Adipocyte (in vitro differentiated cells): ENCODE data around the gene METTL25.
A peak's percentile ranks its signal among the peaks of the same experiment; 100 is the strongest.

Experiments
- DNase-seq: peaks from one replicate; pipeline ENCODE4 v3.0.0-alpha.2; 2015; ENCODE audit warnings: low read depth
- H3K27me3 ChIP-seq: replicated peaks from 2 replicates; pipeline ENCODE4 v1.7.0; 2013; ENCODE audit warnings: mild to moderate bottlenecking, low read length, moderate library complexity; ENCODE audit not compliant: control insufficient read depth, insufficient read depth
- H3K36me3 ChIP-seq: 2 replicates; pipeline ENCODE4 v1.7.0; 2013; ENCODE audit warnings: low read length, mild to moderate bottlenecking, moderate library complexity; ENCODE audit not compliant: control insufficient read depth, insufficient read depth, severe bottlenecking
- H3K4me1 ChIP-seq: 2 replicates; pipeline ENCODE4 v1.7.0; 2013; ENCODE audit warnings: mild to moderate bottlenecking, low read length, moderate library complexity; ENCODE audit not compliant: control insufficient read depth, insufficient read depth
- H3K4me3 ChIP-seq: 2 replicates; pipeline ENCODE4 v1.7.0; 2013; ENCODE audit warnings: mild to moderate bottlenecking, low read length, moderate library complexity
- H3K9ac ChIP-seq: 2 replicates; pipeline ENCODE4 v1.7.0; 2013; ENCODE audit warnings: mild to moderate bottlenecking, low read length, moderate library complexity
- H3K9me3 ChIP-seq: 2 replicates; pipeline ENCODE4 v1.7.0; 2013; ENCODE audit warnings: mild to moderate bottlenecking, low read length, moderate library complexity; ENCODE audit not compliant: control insufficient read depth

Gene METTL25

GRCh38 chr12:82507686-82508085 is 149.4 kb downstream of the METTL25 start:
- no peak for DNase-seq
- no peaks in the 10 kb centered on the region for H3K36me3 ChIP-seq
- no peaks in the 10 kb centered on the region for H3K9me3 ChIP-seq
- no peak overlapping the region for H3K4me3 ChIP-seq
- no peaks in the 10 kb centered on the region for H3K27me3 ChIP-seq
- H3K9ac ChIP-seq, result no peak overlapping the region
- H3K4me1 ChIP-seq, result no peaks in the 10 kb centered on the region

DNA sequence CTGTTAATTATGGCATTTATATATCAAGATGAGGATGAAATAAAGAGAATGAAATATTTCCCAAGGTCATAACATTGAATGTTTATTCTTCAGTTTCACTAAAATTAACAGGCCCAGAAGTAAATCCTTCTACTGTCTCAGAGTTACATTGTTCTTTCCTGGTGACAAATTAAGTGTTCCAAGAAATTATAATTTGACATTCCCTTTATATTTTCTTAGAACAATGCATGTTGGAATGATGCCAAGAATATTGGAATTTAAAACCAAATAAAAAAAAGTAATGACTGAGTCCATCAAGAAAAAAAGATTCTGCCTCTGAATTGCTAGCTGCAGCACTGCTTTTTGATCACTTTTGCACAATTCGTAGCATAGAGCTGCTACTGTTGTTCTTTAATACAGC is 152.1 kb downstream of the METTL25 start:
- Histone ChIP-seq H3K4me3 (no peak overlapping the region), H3K9ac (no peak overlapping the region), H3K4me1 (no peaks in the 10 kb centered on the region), H3K9me3 (no peaks in the 10 kb centered on the region), H3K36me3 (no peaks in the 10 kb centered on the region), H3K27me3 (no peaks in the 10 kb centered on the region)
- DNase-seq, result peak; percentile 1

GRCh38 chr12:82514880-82515279 is 156.6 kb downstream of the METTL25 start:
- Histone ChIP-seq H3K9me3 (no peaks in the 10 kb centered on the region), H3K27me3 (no peaks in the 10 kb centered on the region), H3K36me3 (no peaks in the 10 kb centered on the region)

GRCh38 chr12:82515652-82516051 is 157.3 kb downstream of the METTL25 start:
- Histone ChIP-seq H3K4me3 (no peak overlapping the region), H3K4me1 (no peaks in the 10 kb centered on the region), H3K9me3 (no peaks in the 10 kb centered on the region), H3K27me3 (no peaks in the 10 kb centered on the region), H3K36me3 (no peaks in the 10 kb centered on the region), H3K9ac (no peak overlapping the region)
- no peak for DNase-seq

More at GRCh38 chr12:82514880-82515279, 156.6 kb downstream of the METTL25 start:
- Histone ChIP-seq H3K4me3 (no peak overlapping the region), H3K4me1 (no peaks in the 10 kb centered on the region), H3K9ac (no peak overlapping the region)
- DNase-seq, result no peak

DNA sequence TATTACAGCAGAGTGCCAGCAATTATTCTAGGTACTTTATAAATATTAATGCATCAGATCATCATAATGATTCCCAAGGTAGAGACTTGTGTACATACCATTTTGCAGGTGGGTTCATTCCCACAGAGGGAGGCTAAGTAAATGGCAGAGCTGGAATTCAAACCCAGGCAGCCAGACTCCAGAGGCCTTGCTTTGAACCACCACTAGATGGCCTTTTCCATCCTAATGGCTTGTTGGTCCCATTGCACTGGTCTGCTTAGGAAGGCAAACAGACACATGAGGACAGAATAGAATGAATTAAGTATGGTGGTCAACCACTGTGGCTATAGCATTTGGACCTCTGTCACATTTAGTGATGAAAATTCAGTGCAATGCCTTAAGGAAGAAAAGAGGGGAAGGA is 158.7 kb downstream of the METTL25 start:
- no peaks in the 10 kb centered on the region for H3K9me3 ChIP-seq
- no peaks in the 10 kb centered on the region for H3K4me1 ChIP-seq
- H3K36me3 ChIP-seq, result no peaks in the 10 kb centered on the region
- H3K27me3 ChIP-seq, result no peaks in the 10 kb centered on the region
- DNase-seq, result no peak
- H3K9ac ChIP-seq, result no peak overlapping the region
- H3K4me3 ChIP-seq, result no peak overlapping the region

DNA sequence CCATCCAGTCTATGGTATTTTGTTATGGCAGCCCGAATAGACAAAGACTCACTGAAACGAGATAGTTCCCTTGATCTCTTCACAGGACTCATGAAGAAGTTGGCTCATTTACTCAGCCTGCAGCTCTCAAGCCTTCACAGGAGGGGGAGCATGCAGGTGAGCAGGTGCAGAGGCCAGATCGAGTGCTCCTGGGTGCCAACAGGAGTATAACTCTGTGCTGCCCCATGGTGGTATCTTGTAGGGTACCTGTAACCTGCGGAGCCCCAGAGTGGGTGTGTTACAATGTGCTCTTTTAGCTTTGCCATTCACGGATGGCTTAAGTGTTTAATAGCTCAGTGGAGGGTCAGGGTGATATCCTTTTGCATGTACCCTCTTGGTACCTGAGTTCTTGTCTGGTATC is 159.5 kb downstream of the METTL25 start:
- DNase-seq, result no peak
- Histone ChIP-seq H3K4me1 (no peaks in the 10 kb centered on the region), H3K4me3 (no peak overlapping the region), H3K9ac (no peak overlapping the region), H3K36me3 (no peaks in the 10 kb centered on the region), H3K9me3 (no peaks in the 10 kb centered on the region), H3K27me3 (no peaks in the 10 kb centered on the region)

- H3K4me1 ChIP-seq, result peaks cover 6% of the 10 kb centered on the region
- no peaks in the 10 kb centered on the region for H3K9me3 ChIP-seq
- H3K36me3 ChIP-seq, result no peaks in the 10 kb centered on the region
- DNase-seq, result no peak
- H3K4me3 ChIP-seq, result no peak overlapping the region
- no peak overlapping the region for H3K9ac ChIP-seq
- H3K27me3 ChIP-seq, result no peaks in the 10 kb centered on the region
Measured at GRCh38 chr12:82519510-82519909, 161.2 kb downstream of the METTL25 start.

DNA sequence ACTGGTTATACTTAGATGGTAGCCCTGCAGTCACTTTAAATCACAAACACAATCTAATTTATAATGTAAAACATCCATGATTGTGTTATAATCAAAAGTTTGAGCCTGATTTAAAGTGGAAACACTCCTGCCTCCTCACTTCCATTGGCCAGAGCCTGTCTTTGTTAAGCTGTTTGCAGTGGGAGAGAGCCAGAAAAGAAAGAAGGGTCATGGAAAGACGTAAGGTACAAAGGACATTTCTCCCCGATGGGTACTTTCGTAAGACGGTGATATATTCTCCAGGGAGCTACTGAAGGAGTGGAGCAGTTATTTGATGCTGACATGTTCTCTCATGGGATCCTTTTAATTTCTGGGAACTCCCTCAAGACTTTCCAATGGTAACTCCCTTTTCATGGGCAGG is 164.0 kb downstream of the METTL25 start:
- H3K4me1 ChIP-seq, result peaks cover 8% of the 10 kb centered on the region
- H3K4me3 ChIP-seq, result no peak overlapping the region
- H3K36me3 ChIP-seq, result no peaks in the 10 kb centered on the region
- no peaks in the 10 kb centered on the region for H3K27me3 ChIP-seq
- no peak overlapping the region for H3K9ac ChIP-seq
- no peak for DNase-seq
- no peaks in the 10 kb centered on the region for H3K9me3 ChIP-seq

- no peak for DNase-seq
- H3K36me3 ChIP-seq, result no peaks in the 10 kb centered on the region
- no peaks in the 10 kb centered on the region for H3K27me3 ChIP-seq
- no peaks in the 10 kb centered on the region for H3K9me3 ChIP-seq
- no peak overlapping the region for H3K9ac ChIP-seq
- no peak overlapping the region for H3K4me3 ChIP-seq
- H3K4me1 ChIP-seq, result peaks cover 8% of the 10 kb centered on the region
Measured at GRCh38 chr12:82522762-82523161, 164.4 kb downstream of the METTL25 start.

- peaks cover 8% of the 10 kb centered on the region for H3K4me1 ChIP-seq
- no peak for DNase-seq
- H3K9me3 ChIP-seq, result no peaks in the 10 kb centered on the region
- H3K4me3 ChIP-seq, result no peak overlapping the region
- no peaks in the 10 kb centered on the region for H3K36me3 ChIP-seq
- no peaks in the 10 kb centered on the region for H3K27me3 ChIP-seq
- no peak overlapping the region for H3K9ac ChIP-seq
Measured at GRCh38 chr12:82523996-82524395, 165.7 kb downstream of the METTL25 start.

GRCh38 chr12:82524641-82525040 is 166.3 kb downstream of the METTL25 start:
- Histone ChIP-seq H3K4me1 (peaks cover 8% of the 10 kb centered on the region), H3K9me3 (no peaks in the 10 kb centered on the region), H3K4me3 (no peak overlapping the region), H3K9ac (no peak overlapping the region), H3K36me3 (no peaks in the 10 kb centered on the region), H3K27me3 (no peaks in the 10 kb centered on the region)
- no peak for DNase-seq

DNA sequence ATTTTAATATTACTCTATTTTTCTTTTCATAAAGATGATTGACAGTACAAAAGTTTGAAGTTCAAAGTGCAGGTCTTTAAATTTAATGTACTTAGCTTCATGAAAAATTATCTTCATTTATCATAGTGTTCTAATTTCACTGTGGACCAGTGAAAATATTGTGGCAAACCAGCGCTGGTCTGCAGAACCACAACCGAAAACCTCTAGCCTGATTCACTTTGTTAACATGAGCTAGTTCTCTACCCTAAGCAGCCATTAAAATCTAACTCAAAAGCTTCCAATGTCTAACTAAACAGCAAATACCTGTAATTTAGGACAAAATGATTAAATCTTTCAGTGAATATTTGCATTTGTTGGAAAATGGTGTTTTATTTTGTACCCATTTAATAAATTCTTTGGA is 167.3 kb downstream of the METTL25 start:
- Histone ChIP-seq H3K36me3 (no peaks in the 10 kb centered on the region), H3K9me3 (no peaks in the 10 kb centered on the region), H3K27me3 (no peaks in the 10 kb centered on the region), H3K4me3 (no peak overlapping the region), H3K4me1 (peaks cover 8% of the 10 kb centered on the region), H3K9ac (no peak overlapping the region)
- DNase-seq, result no peak
